VCaP (cell line): ENCODE data around the gene CHI3L2.

Source experiments
- H3K27ac ChIP-seq: fragments of 450-650 bp; 2 replicates; pipeline ENCODE4 v1.5.1; 2017
- TF ChIP-seq, protein P1 (sequence below): fragments of 450-650 bp; conservative IDR thresholded peaks from 2 replicates; pipeline ENCODE4 v1.5.1; 2017; ENCODE audit warnings: mild to moderate bottlenecking, moderate library complexity

Gene CHI3L2

DNA sequence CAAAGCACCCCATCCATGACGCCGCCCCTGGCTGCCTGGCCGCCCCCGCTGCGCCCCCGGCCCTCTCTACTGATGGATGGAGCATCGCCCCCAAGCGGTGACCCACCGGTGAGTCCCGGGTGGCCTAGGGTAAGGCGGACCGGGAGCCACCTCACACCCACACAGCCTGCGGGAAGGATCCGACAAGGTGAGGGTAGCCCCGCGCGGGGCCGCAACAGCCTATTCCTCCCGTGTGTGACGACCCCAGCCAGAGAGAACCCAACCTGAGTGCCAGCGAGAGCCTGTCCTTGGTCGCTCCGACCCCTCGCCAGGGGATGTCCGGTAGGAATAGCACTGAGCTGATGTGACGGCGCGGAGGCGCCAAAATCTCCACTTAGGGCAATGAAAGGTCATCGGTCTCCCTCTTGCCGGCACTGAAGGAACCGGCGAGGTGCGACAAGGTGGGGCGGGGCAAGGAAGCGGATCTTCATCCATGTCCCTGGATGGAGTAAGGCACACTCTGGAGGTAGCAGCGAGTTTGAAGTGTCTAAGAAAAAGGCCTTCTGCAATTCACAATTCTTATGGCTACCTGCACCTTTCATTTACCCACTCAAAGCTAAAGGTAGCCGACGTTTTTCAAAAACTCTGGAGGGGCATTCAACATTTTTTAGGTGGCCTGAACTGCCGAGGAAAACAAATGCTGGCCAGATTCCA, 43.4 kb downstream of the CHI3L2 start:
- no peak overlapping the region for H3K27ac ChIP-seq
- TF ChIP-seq, protein P1, sequence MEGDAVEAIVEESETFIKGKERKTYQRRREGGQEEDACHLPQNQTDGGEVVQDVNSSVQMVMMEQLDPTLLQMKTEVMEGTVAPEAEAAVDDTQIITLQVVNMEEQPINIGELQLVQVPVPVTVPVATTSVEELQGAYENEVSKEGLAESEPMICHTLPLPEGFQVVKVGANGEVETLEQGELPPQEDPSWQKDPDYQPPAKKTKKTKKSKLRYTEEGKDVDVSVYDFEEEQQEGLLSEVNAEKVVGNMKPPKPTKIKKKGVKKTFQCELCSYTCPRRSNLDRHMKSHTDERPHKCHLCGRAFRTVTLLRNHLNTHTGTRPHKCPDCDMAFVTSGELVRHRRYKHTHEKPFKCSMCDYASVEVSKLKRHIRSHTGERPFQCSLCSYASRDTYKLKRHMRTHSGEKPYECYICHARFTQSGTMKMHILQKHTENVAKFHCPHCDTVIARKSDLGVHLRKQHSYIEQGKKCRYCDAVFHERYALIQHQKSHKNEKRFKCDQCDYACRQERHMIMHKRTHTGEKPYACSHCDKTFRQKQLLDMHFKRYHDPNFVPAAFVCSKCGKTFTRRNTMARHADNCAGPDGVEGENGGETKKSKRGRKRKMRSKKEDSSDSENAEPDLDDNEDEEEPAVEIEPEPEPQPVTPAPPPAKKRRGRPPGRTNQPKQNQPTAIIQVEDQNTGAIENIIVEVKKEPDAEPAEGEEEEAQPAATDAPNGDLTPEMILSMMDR = no peak

- no peak overlapping the region for H3K27ac ChIP-seq
- TF ChIP-seq, protein P1 = no peak
Measured at GRCh38 chr1:111271464-111271801, 43.9 kb downstream of the CHI3L2 start.

DNA sequence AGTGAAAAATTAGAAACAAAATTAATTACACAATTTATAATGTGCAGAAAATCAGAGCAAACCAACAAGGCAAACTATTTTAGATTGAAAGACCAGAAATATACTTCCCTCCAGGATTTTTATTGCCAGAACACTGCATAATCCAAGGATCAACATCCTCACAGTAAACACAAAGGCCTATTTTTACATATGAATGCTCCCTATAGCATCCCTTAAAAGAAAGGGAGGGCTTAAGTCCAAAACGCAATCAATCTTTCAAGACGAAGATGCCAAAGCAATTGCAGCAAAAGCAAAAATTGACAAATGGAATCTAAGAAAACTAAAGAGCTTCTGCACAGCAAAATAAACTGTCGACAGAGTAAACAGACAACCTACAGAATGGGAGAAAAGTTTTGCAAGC, 44.6 kb downstream of the CHI3L2 start:
- TF ChIP-seq, protein P1 = no peak
- H3K27ac ChIP-seq = no peak overlapping the region

- TF ChIP-seq, protein P1 = no peak
- no peak overlapping the region for H3K27ac ChIP-seq
Measured at GRCh38 chr1:111274653-111275052, 47.1 kb downstream of the CHI3L2 start.

DNA sequence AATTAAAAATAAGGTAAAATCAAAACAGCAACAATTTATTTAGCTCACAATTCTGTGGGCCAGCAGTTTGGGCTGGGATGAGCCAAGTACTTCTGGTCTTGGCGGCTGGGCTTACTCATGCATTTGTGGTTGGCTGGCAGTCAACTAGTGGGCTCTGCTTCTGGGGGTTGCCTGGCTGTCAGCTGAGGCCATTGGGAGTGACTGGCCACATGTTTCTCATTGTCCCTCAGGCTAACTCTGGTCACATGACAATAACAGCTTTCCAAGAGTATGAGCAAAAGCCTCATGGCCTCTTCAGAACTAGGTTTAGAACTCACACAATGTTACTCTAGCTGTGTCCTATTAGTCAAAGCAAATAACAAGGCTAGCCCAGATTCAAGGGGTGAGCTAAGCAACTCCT, 47.6 kb downstream of the CHI3L2 start:
- no peak overlapping the region for H3K27ac ChIP-seq
- TF ChIP-seq, protein P1 = no peak

DNA sequence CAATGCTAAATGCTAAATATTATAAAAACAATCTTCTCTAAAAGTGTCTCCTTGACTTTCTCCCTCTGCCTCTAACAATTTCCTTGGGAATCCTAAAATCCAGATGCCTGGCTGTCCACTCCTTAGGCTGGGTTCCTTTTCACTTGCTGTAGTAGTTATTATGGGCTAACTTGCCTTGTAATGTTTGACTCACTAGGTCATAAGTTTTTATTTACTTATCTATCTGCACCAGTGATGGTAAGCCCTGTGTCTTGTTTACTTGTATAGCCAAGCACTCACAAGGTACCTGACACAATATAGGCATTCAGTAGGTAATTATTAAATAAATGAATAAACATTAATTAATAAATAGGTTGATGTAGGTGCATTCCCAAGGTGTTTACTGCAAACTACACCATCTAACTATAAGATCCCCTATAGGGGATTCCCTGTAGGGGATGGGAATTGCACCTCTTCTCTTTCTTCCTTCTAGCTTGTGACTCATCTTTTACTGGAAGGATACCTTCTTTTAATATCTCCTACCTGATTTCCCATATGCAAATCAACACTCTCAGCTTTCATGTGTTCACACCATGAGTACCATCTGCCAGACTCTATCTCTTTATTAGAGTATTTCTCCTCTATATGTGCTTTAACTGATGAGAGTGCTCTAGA, 48.4 kb downstream of the CHI3L2 start:
- no peak overlapping the region for H3K27ac ChIP-seq
- TF ChIP-seq, protein P1 = no peak

DNA sequence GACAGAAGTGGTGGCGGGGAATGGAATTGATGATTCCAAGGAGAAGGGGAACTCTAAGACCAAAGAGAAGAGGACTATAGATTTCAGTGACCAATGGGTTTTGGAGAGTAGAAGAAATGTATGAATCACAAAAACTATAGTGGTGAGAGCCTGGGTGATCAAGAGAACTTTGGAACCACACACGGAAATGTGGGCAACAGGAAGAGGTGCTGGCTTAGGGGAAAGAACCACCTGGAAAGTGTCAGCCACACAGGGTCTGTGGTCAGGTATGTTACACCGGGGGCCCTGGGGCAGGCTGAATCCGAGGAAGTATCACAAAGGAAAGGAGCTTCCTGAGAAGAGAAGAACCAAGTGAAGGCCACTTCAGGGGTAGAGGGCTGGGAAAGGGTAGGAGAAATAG, 51.6 kb downstream of the CHI3L2 start:
- H3K27ac ChIP-seq = no peak overlapping the region
- TF ChIP-seq, protein P1 = no peak
